Heart left ventricle (tissue), 13 donors: ENCODE measurements around the gene PODXL2.

ENCODE experiments used
- CTCF ChIP-seq, 12 donors: fragments of 200-600 bp; sonication (generic) in 4 of 12; IDR thresholded peaks; one replicate each; pipeline versions ENCODE4 v1.5.0 to v1.8.0; 2018 to 2022; ENCODE audit warnings: antibody characterized with exemption in 12 of 12, mild to moderate bottlenecking in 5 of 12
- POLR2A ChIP-seq, 2 donors: fragments of 450-650 bp; IDR thresholded peaks; one replicate each; pipeline ENCODE4 v1.6.1; 2017; ENCODE audit warnings: antibody characterized with exemption in 2 of 2, mild to moderate bottlenecking in 2 of 2, moderate library complexity in 2 of 2
- donor health status: ischemic (EF 13 %, LVEDD 7.1; RV severe dilation, severe dysfunction).
- donor health status: DM: no; HTN: yes; CAD: no.
- donor health status: DM: no; HTN: no; CAD: no.
- donor health status: ischemic (EF 25% LVEDD 6.9; RV normal size, moderate dysfunction).
- donor health status: ischemic (EF 25% LVEDD 5.7; RV mildly dilated, moderate dysfunction).
- donor health status: ischemic (EF 35%, LVEDD 5.7; RV mildly dilated, moderate dysfunction).
- donor health status: nonischemic (EF 11% LVEDD 7.7; RV severe dilation, severe dysfunction).
- donor health status: DM: yes; HTN: yes; CAD: no.
- donor health status: PGD.
- donor health status: ischemic (EF 29% LVEDD 5.4; RV normal size, mild dysfunction).
- donor health status: nonischemic (EF 23%, LVEDD 6.1; RV moderate dilation, normal function).

- TF ChIP-seq CTCF (IDR thresholded peaks at IDR 0.05) (no peak), POLR2A (IDR thresholded peaks at IDR 0.05) (no peak)
These were observed 44.3 kb upstream of the PODXL2 start for GRCh38 chr3:127584734-127585133.
